Right atrium auricular region (tissue), 2 donors: ENCODE results near the gene JADE1. TPM values are rescaled to one million over a fixed set of nuclear protein-coding genes. Genes with fewer than 3 reads are reported as not detected.

ENCODE experiments used
- DNase-seq: peaks from one replicate; pipeline ENCODE4 v3.0.0-alpha.2; 2019; ENCODE audit warnings: low spot score
- H3K27ac ChIP-seq, 2 donors: fragments of 200-600 bp; sonication (generic); 1 replicate in 1 of 2; 2 replicates in 1 of 2; pipeline ENCODE4 v1.5.1; 2016 to 2019
- H3K27me3 ChIP-seq, 2 donors: fragments of 200-600 bp; sonication (generic); one replicate each; pipeline versions ENCODE4 v1.5.1 to v1.6.0; 2017 to 2019
- H3K36me3 ChIP-seq: fragments of 200-600 bp; sonication (generic); one replicate; pipeline ENCODE4 v1.5.1; 2016
- H3K4me1 ChIP-seq, 2 donors: fragments of 200-600 bp; sonication (generic); one replicate each; pipeline versions ENCODE4 v1.5.1 to v1.6.0; 2017 to 2019
- H3K4me3 ChIP-seq, 2 donors: fragments of 200-600 bp; sonication (generic); 1 replicate in 1 of 2; 2 replicates in 1 of 2; pipeline ENCODE4 v1.5.1; 2017 to 2019; ENCODE audit warnings: mild to moderate bottlenecking in 1 of 2, moderate library complexity in 1 of 2
- H3K9me3 ChIP-seq, 2 donors: fragments of 200-600 bp; sonication (generic); one replicate each; pipeline ENCODE4 v1.5.1; 2019
- CTCF ChIP-seq, 2 donors: fragments of 200-600 bp; sonication (generic); IDR thresholded peaks; one replicate each; pipeline ENCODE4 v1.5.1; 2019; ENCODE audit warnings: antibody characterized with exemption in 2 of 2
- total RNA-seq, 2 donors: library from RNA; depleted of rRNA; stranded (reverse); fragments of >200 nt; gene quantifications; one replicate each; pipeline ENCODE4 v1.1.0, GENCODE V29; 2016

Gene JADE1
- total RNA-seq, 2 donors from 2014 or later, result 15.4 to 34.5 TPM

DNA sequence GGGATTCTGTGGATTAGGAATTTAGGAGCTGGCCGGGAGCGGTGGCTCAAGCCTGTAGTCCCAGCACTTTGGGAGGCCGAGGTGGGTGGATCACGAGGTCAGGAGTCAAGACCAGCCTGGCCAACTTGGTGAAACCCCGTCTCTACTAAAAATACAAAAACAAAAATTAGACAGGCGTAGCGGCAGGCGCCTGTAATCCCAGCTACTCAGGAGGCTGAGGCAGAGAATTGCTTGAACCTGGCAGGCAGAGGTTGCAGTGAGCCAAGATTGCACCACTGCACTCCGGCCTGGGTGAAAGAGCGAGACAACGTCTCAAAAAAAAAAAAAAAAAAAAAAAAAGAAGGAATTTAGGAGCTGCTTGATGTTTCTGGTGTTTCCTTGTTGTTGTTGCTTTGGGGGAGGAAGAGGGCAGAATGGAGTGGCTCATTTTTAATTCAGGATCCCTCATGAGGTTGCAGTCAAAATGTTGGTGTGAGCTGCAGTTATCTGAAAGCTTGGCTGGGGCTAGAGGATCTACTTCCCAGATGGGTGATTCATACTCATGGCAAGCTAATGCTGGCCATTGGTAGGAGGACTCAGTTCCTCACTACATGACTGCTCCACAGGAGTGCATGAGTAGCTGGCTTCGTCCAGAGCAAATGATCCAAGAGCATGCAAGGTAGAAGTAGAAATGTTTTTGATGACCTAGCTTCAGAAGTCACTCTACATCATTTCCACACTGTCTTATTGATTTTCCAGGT lies 26.5 kb upstream of the JADE1 start:
- Histone ChIP-seq H3K9me3 (no peaks in the 10 kb centered on the region), H3K4me3 (no peak overlapping the region), H3K27me3 (no peaks in the 10 kb centered on the region), H3K4me1 (no peaks in the 10 kb centered on the region), H3K36me3 (no peaks in the 10 kb centered on the region), H3K27ac (peak overlapping the region in 1 of 2 donors; percentile 49)
- no peak for TF ChIP-seq CTCF (IDR thresholded peaks at IDR 0.05)
- DNase-seq, result peak; percentile 65

DNA sequence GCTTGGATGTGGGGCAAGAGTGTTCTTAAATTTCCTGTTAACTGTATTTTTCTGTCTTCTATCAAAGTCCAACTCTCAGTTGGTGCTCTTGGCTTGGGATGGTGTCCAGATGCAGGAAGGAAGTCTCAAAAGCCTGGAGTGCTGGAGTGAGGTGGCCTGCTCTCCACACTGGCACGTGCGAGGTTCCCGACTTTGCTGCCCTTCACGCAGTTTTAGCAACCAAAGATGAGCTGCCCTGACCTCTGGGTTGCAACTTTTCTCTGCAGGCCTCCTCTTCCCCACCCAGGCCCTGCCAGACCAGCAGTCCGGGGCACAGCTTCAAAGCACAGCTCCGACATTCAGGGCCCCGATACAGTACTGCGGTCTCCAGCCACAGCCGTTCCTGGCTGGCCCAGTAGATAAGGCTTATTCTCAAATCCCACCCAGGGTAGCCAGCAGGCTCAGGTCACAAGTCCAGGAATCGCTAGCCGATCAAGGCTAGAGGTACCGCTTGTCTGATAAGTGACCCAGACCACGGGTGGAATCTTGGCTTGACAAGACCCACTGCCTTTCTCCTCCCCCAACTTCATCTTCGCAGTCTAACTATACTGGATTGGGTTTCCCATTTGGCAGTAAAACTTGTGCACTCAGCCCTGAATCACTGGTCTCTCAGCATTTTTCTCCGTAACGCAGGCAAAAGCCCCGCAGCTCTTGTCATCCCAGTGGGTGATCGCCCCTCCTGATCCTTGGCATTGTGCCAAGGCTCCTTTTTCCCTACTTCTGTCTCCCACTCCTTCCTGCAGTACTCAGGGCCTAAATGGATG lies 21.8 kb upstream of the JADE1 start:
- Histone ChIP-seq H3K4me3 (no peak overlapping the region), H3K27me3 (no peaks in the 10 kb centered on the region), H3K4me1 (no peaks in the 10 kb centered on the region), H3K36me3 (no peaks in the 10 kb centered on the region), H3K27ac (no peak overlapping the region), H3K9me3 (no peaks in the 10 kb centered on the region)
- no peak for TF ChIP-seq CTCF (IDR thresholded peaks at IDR 0.05)
- no peak for DNase-seq

- Histone ChIP-seq H3K9me3 (no peaks in the 10 kb centered on the region), H3K4me3 (no peak overlapping the region), H3K36me3 (no peaks in the 10 kb centered on the region), H3K27ac (no peak overlapping the region), H3K27me3 (no peaks in the 10 kb centered on the region), H3K4me1 (no peaks in the 10 kb centered on the region)
- TF ChIP-seq CTCF (IDR thresholded peaks at IDR 0.05), result no peak
- no peak for DNase-seq
Observed at GRCh38 chr4:128793859-128794672, 15.4 kb upstream of the JADE1 start.

- no peak overlapping the region for H3K4me3 ChIP-seq
- H3K27me3 ChIP-seq, result no peaks in the 10 kb centered on the region
- no peaks in the 10 kb centered on the region for H3K9me3 ChIP-seq
- no peak for TF ChIP-seq CTCF (IDR thresholded peaks at IDR 0.05)
- no peak overlapping the region for H3K27ac ChIP-seq
- H3K4me1 ChIP-seq, result no peaks in the 10 kb centered on the region
- H3K36me3 ChIP-seq, result no peaks in the 10 kb centered on the region
- DNase-seq, result no peak
Observed at GRCh38 chr4:128796934-128797333, 12.6 kb upstream of the JADE1 start.

DNA sequence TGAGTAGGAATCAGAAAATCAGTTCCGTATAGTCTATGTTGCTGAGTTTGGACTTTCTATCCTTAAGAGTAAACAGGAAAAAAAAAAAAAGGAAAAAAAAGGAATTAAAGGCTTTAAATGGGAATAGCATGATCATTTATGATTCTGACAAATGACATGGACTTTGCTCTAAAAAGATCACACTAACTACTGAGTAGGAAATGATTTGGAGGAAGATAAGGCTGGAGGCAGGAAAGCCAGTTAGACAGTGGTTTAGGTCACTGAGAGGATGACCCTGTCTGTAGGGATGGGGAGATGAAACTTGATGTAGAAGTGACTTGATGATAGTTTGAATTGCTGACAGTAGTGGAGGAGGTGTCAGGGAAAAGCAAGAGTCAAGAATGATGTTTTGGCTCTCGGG lies 9.2 kb upstream of the JADE1 start:
- H3K4me3 ChIP-seq, result no peak overlapping the region

More for the DNA sequence above, 9.2 kb upstream of the JADE1 start:
- Histone ChIP-seq H3K27me3 (no peaks in the 10 kb centered on the region), H3K9me3 (no peaks in the 10 kb centered on the region), H3K4me1 (no peaks in the 10 kb centered on the region), H3K36me3 (no peaks in the 10 kb centered on the region), H3K27ac (no peak overlapping the region)
- no peak for DNase-seq
- TF ChIP-seq CTCF (IDR thresholded peaks at IDR 0.05), result no peak
